NOMO-1 treated with dmso at 0.1 percent for 144 hours (cell line): ENCODE data around the gene TOM1.
"Not testable (repeated sequence)": the region's sequence is repeated elsewhere in the genome, so short reads cannot be mapped to it uniquely, and the experiment has no call there.

Experiments
- DNase-seq: peaks from one replicate; lab custom pipeline; 2025; ENCODE audit not compliant: unreplicated experiment; lab: John Stamatoyannopoulos, UW

TOM1 gene

GRCh38 chr22:35393116-35394010 lies 93.7 kb downstream of the TOM1 start:
- DNase-seq = no peak

GRCh38 chr22:35394011-35394312 lies 94.3 kb downstream of the TOM1 start:
- no peak for DNase-seq

GRCh38 chr22:35394810-35395563 lies 95.3 kb downstream of the TOM1 start:
- no peak for DNase-seq

- DNase-seq = not testable (repeated sequence)
These were observed 96.9 kb downstream of the TOM1 start for GRCh38 chr22:35396622-35397021.

- DNase-seq = no peak
These were observed 97.6 kb downstream of the TOM1 start for GRCh38 chr22:35397095-35397904.
